Endothelial cell of umbilical vein (primary cell): ENCODE results near the gene COL4A2. TPM values are rescaled to one million over a fixed set of nuclear protein-coding genes. Genes with fewer than 3 reads are reported as not detected.

Experiments
- BruUV-seq: library from RNA; stranded (reverse); fragments of 400-500 nt; replicated peaks from 2 replicates; lab custom pipeline; 2021; lab: Mats Ljungman, UMichigan
- CTCF ChIA-PET: fragments of 300-600, 350-600 bp; sonication (Branson Sonifier 250); formaldehyde crosslinking; loops from one replicate; lab custom pipeline; 2021; ENCODE audit warnings: antibody characterized with exemption, inconsistent platforms; lab: Charles Lee
- POLR2A ChIA-PET: fragments of 300-600, 350-600 bp; sonication (Branson Sonifier 250); formaldehyde crosslinking; loops from one replicate; lab custom pipeline; 2021; ENCODE audit warnings: antibody characterized with exemption, inconsistent platforms; lab: Charles Lee
- DNase-seq: peaks from one replicate; pipeline ENCODE4 v3.0.0-alpha.2; 2011; ENCODE audit warnings: low read depth, low spot score
- FAIRE-seq: peaks from 2 replicates; lab custom pipeline; 2011; peaks lifted over from hg19 to GRCh38; lab: Jason Lieb, UNC
- H2AFZ ChIP-seq: 2 replicates; pipeline ENCODE4 v1.6.0; 2012; ENCODE audit warnings: low read depth, low read length, control low read depth, inconsistent platforms
- H3K27ac ChIP-seq: 2 replicates; pipeline ENCODE4 v1.5.1; 2011; ENCODE audit warnings: low read depth, mild to moderate bottlenecking, control low read depth, low read length, moderate library complexity; ENCODE audit not compliant: insufficient read depth
- H3K27me3 ChIP-seq, 2 experiments: 2 replicates each; pipeline versions ENCODE4 v1.6.0 to v1.6.1; 2011; ENCODE audit warnings: low read length in 2 of 2, mixed read lengths in 1 of 2; ENCODE audit not compliant: control insufficient read depth in 2 of 2, insufficient read depth in 2 of 2
- H3K36me3 ChIP-seq, 2 experiments: 2 replicates in 1 of 2; 3 replicates in 1 of 2; pipeline ENCODE4 v1.5.1; 2011; ENCODE audit warnings: low read length in 2 of 2, mild to moderate bottlenecking in 1 of 2, moderate library complexity in 1 of 2; ENCODE audit not compliant: control insufficient read depth in 2 of 2, insufficient read depth in 2 of 2; ENCODE audit errors: extremely low read depth in 1 of 2
- H3K4me1 ChIP-seq: 3 replicates; pipeline ENCODE4 v1.5.1; 2011; ENCODE audit warnings: mild to moderate bottlenecking, low read length; ENCODE audit not compliant: control insufficient read depth, insufficient read depth; ENCODE audit errors: extremely low read depth
- H3K4me2 ChIP-seq: 2 replicates; pipeline ENCODE4 v1.6.1; 2011; ENCODE audit warnings: low read length, control low read depth, mixed read lengths; ENCODE audit not compliant: insufficient read depth
- H3K4me3 ChIP-seq, 3 experiments: fragments of 200-600 bp in 1 of 3; sonication (generic), shearing (Covaris generic) in 1 of 3; replicated peaks in 1 of 3; 2 replicates each; pipeline ENCODE4 v1.5.1; 2011 to 2016; ENCODE audit warnings: control low read depth in 3 of 3, low read length in 3 of 3, mild to moderate bottlenecking in 2 of 3, inconsistent platforms in 1 of 3, low read depth in 1 of 3, moderate library complexity in 1 of 3; ENCODE audit not compliant: insufficient read depth in 1 of 3
- H3K79me2 ChIP-seq: 2 replicates; pipeline ENCODE4 v1.6.0; 2012; ENCODE audit warnings: low read length, inconsistent platforms; ENCODE audit not compliant: control insufficient read depth, insufficient read depth
- H3K9ac ChIP-seq: replicated peaks from 2 replicates; pipeline ENCODE3; 2011; ENCODE audit warnings: low read length, control low read depth; ENCODE audit not compliant: insufficient read depth; ENCODE audit errors: extremely low read depth
- H3K9me1 ChIP-seq: replicated peaks from 3 replicates; pipeline ENCODE4 v1.6.0; 2011; ENCODE audit warnings: mild to moderate bottlenecking, low read length; ENCODE audit not compliant: control insufficient read depth, insufficient read depth; ENCODE audit errors: extremely low read depth
- H3K9me3 ChIP-seq: replicated peaks from 2 replicates; pipeline ENCODE4 v1.5.1; 2012; ENCODE audit warnings: low read length, inconsistent platforms; ENCODE audit not compliant: control insufficient read depth, insufficient read depth
- H4K20me1 ChIP-seq: replicated peaks from 2 replicates; pipeline ENCODE3; 2011; ENCODE audit warnings: mild to moderate bottlenecking, low read length; ENCODE audit not compliant: control insufficient read depth, insufficient read depth; ENCODE audit errors: extremely low read depth
- EZH2 ChIP-seq: IDR thresholded peaks from 2 replicates; pipeline ENCODE4 v1.6.1; 2012; ENCODE audit warnings: borderline replicate concordance, low read depth, mild to moderate bottlenecking, moderate library complexity, low read length, inconsistent platforms; ENCODE audit not compliant: severe bottlenecking
- FOS ChIP-seq: IDR thresholded peaks from 2 replicates; pipeline ENCODE4 v1.6.1; 2011; ENCODE audit warnings: mild to moderate bottlenecking, low read length, moderate library complexity, borderline replicate concordance; ENCODE audit not compliant: insufficient read depth
- GATA2 ChIP-seq: IDR thresholded peaks from 2 replicates; pipeline ENCODE4 v1.7.0; 2011; ENCODE audit warnings: low read depth, mild to moderate bottlenecking, moderate library complexity, mixed read lengths, low read length; ENCODE audit not compliant: insufficient read length, insufficient read depth
- JUN ChIP-seq: IDR thresholded peaks from 2 replicates; pipeline ENCODE4 v1.6.1; 2011; ENCODE audit warnings: borderline replicate concordance, low read depth; ENCODE audit not compliant: insufficient read length, insufficient read depth
- MYC ChIP-seq: IDR thresholded peaks from one replicate; pipeline ENCODE4 v1.6.1; 2011; ENCODE audit warnings: mild to moderate bottlenecking, low read depth, low read length
- POLR2A ChIP-seq: IDR thresholded peaks from 2 replicates; pipeline ENCODE4 v1.6.1; 2012; ENCODE audit warnings: low read depth, mild to moderate bottlenecking, control low read depth, low read length
- POLR2AphosphoS5 ChIP-seq: IDR thresholded peaks from 2 replicates; pipeline ENCODE4 v1.6.1; 2012; ENCODE audit warnings: low read depth, mild to moderate bottlenecking, control low read depth, low read length, moderate library complexity; ENCODE audit not compliant: insufficient read depth
- dilution Hi-C: fragments of 300-500 bp; cut with MboI; formaldehyde crosslinking; loops from one replicate; pipeline ENCODE4 v1.15.0; 2019; ENCODE audit warnings: low sequenced_read_pairs; ENCODE audit not compliant: extremely low pct_ligation_motif_present
- intact Hi-C: fragments of 100-400 bp; cut with micrococcal nuclease; formaldehyde crosslinking; loops from one replicate; pipeline ENCODE4 v1.10.0; 2022
- polyA plus RNA-seq, 4 experiments: library from polyadenylated mRNA; depleted of rRNA in 3 of 4; stranded (reverse) in 3 of 4; unstranded in 1 of 4; fragments of >200 nt; gene quantifications; 2 replicates each; pipeline versions ENCODE4 v1.2.1 to v1.2.3, GENCODE V29; 2011 to 2012; ENCODE audit warnings: missing spikeins in 1 of 4
- total RNA-seq: library from RNA; stranded (reverse); gene quantifications from 2 replicates; pipeline ENCODE4 v1.2.3, GENCODE V29; 2021
- TF ChIP-seq, protein P1 (sequence below), 2 donors: IDR thresholded peaks; 1 replicate in 1 of 2; 2 replicates in 1 of 2; pipeline ENCODE4 v1.5.1; 2011; ENCODE audit warnings: low read length in 2 of 2, mild to moderate bottlenecking in 2 of 2, moderate library complexity in 2 of 2, control low read depth in 1 of 2, inconsistent platforms in 1 of 2, low read depth in 1 of 2; ENCODE audit not compliant: insufficient read depth in 1 of 2; ENCODE audit errors: extremely low read depth in 1 of 2
- TF ChIP-seq, protein P2 (sequence below): IDR thresholded peaks from 2 replicates; pipeline ENCODE4 v1.6.1; 2011; ENCODE audit not compliant: insufficient read depth, insufficient read length

Gene COL4A2
- total and polyA plus RNA-seq, 2 donors (not counting 3 experiments of a cell fraction or from before 2014, with no cell fraction given): 792 to 940 TPM

DNA sequence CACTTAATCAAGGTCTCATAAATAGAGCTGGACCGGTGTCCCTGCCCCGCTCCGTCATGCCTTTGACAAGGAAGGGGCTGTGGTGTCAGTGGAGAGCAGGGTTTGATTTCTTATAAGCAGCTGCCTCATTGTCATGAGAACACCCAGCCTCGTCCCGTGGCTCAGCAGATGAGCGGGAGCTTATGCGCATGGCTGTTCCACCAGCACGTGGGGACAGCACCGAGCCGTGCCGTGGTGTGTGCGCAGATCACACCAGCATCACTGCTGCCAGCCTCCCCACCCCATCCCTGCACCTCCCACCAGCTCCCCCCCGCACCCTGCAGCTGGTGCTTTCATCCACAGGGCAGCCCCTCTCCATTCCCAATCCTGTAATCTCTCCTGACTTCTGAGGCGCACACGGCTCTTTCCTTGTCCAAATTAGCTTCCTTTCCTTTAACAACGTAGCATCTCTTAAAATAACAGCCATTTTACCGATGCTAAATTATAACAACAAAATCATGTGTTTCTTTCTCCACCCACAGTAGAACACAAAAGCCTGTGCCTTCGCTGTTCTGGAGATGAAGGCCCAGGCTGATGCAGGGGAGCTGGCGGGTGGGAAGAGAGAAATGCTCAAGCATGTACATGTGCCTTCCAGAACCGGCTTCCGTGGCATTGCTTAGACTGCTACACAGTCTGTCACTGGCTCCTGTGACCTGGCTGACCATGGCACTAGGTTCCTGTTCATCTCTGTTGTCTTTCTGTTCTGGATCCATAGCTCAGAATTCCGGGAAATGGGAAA is 157.7 kb downstream of the COL4A2 start:
- Histone ChIP-seq H2AFZ (no peak overlapping the region), H3K27me3 (no peaks in the 10 kb centered on the region), H3K4me2 (no peak overlapping the region), H3K9me1 (no peaks in the 10 kb centered on the region), H3K79me2 (no peaks in the 10 kb centered on the region), H3K4me1 (no peaks in the 10 kb centered on the region), H3K9me3 (no peaks in the 10 kb centered on the region), H4K20me1 (no peaks in the 10 kb centered on the region), H3K4me3 (no peak overlapping the region), H3K27ac (no peak overlapping the region), H3K9ac (no peak overlapping the region), H3K36me3 (peaks cover 16 to 26% of the 10 kb centered on the region in 2 experiments)
- intact Hi-C loops: no loop called here
- dilution Hi-C loops: no loop called here
- BruUV-seq: no TSS peak
- TF ChIP-seq, protein P1, sequence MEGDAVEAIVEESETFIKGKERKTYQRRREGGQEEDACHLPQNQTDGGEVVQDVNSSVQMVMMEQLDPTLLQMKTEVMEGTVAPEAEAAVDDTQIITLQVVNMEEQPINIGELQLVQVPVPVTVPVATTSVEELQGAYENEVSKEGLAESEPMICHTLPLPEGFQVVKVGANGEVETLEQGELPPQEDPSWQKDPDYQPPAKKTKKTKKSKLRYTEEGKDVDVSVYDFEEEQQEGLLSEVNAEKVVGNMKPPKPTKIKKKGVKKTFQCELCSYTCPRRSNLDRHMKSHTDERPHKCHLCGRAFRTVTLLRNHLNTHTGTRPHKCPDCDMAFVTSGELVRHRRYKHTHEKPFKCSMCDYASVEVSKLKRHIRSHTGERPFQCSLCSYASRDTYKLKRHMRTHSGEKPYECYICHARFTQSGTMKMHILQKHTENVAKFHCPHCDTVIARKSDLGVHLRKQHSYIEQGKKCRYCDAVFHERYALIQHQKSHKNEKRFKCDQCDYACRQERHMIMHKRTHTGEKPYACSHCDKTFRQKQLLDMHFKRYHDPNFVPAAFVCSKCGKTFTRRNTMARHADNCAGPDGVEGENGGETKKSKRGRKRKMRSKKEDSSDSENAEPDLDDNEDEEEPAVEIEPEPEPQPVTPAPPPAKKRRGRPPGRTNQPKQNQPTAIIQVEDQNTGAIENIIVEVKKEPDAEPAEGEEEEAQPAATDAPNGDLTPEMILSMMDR (IDR thresholded peaks at IDR 0.05; ENCODE audit: extremely low read depth in 1 of 2, insufficient read depth in 1 of 2, low read depth in 1 of 2, low read length in 2 of 2): no peak
- TF ChIP-seq GATA2 (no peak), POLR2A (no peak), EZH2 (no peak), JUN (no peak), POLR2AphosphoS5 (no peak), MYC (no peak), FOS (no peak)
- TF ChIP-seq, protein P2, sequence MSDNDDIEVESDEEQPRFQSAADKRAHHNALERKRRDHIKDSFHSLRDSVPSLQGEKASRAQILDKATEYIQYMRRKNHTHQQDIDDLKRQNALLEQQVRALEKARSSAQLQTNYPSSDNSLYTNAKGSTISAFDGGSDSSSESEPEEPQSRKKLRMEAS: no peak
- FAIRE-seq: no peak
- CTCF ChIA-PET: interaction anchor here (2.0 kb wide), 1 partner anchor 9 kb away, joined by 11 read pairs; no protein-coding TSS in a partner anchor
- DNase-seq: no peak
- POLR2A ChIA-PET: no interaction called here
